ENCODE results near the gene XK.
"Not testable (repeated sequence)": the region's sequence is repeated elsewhere in the genome, so short reads cannot be mapped to it uniquely, and the experiment has no call there.

Gene XK

DNA sequence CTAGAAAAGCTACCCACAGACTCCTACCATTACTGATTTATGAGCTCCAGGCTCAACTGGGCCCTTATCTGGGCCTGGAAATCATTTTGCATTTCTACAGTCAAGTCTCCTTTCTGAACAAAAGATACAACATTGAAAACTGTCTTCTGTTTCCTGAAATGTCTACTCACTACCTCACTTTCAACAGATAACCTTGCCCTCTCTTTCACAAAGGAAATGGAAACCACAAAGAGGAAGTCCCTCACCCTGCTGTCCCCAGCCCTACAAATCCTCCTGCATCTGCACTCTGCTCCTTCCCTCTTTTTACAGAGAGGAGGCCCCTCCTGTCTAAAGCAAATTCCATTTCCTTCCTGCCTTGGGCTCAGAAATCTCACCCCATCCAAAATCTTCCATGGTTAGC, 69.4 kb downstream of the XK start:
- no peak for DNase-seq (ENCODE audit: low read depth)

- no peak for DNase-seq (ENCODE audit: low read depth)
These were observed 71.5 kb downstream of the XK start for GRCh38 chrX:37757082-37757481.

- DNase-seq (ENCODE audit: low read depth) = no peak
These were observed 73.8 kb downstream of the XK start for GRCh38 chrX:37759351-37759750.

DNA sequence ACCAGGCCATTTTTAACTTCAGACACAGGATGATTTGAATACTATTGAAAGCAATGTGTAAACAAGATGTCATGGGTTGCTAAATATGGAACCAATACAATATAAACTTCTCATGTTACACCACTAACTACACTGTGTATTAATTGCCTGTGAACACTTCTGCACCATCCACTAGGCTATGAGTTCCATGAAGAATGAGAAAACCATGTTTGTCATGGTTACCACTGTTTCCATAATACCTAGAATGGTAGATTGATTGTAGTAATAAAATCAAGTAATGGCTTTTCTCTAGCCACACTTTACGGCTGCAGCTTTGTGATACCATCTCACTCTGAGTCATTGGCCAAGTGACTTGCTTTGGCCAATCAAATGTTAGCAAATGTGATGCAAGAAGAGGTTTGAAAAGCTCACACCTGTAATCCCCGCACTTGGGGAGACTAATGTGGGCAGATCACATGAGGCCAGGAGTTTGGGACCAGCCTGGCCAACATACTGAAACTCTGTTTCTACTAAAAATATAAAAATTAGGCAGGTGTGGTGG, 74.4 kb downstream of the XK start:
- no peak for DNase-seq (ENCODE audit: low read depth)

DNA sequence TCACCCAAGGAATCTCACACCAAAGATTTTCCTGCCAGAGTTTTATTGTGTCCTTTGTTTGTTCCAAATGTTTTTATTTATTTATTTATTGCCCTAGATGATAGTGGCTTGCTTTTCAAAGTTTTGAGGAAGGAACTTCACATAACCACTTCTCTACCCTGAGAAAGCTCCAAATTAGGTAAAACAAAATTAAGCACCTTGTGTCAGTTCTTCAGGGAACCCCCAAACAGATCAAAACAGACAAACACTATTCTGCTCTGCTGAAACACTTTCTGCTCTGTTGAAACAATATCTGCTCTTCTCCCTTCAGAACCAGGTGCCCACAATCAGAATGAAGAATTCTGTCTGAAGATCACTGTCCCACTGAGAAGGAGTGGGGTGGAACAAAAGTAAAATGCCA, 77.8 kb downstream of the XK start:
- DNase-seq (ENCODE audit: low read depth) = no peak

DNA sequence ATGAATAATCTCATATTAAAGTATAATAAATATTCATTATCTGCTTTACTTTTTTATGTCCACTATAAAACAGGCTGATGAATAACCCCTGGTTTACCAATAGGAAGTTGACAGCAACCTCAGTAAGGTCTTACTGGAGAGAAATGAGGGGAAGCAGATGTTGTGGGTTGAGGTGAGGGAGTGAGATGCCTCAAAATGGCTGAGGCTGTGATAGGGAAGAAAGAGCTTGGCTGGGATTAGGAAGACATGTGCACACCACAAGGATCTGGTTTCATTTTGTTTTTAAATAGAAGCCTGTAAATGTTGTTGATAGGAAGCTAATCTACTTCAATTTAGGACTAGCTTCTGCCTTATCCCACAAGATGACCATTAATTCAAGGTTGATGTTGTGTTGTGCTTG, 79.9 kb downstream of the XK start:
- DNase-seq (ENCODE audit: low read depth) = no peak

- no peak for DNase-seq (ENCODE audit: low read depth)
These were observed 81.8 kb downstream of the XK start for GRCh38 chrX:37767430-37767829.

GRCh38 chrX:37768866-37769265, 83.3 kb downstream of the XK start:
- DNase-seq (ENCODE audit: low read depth) = not testable (repeated sequence)

DNA sequence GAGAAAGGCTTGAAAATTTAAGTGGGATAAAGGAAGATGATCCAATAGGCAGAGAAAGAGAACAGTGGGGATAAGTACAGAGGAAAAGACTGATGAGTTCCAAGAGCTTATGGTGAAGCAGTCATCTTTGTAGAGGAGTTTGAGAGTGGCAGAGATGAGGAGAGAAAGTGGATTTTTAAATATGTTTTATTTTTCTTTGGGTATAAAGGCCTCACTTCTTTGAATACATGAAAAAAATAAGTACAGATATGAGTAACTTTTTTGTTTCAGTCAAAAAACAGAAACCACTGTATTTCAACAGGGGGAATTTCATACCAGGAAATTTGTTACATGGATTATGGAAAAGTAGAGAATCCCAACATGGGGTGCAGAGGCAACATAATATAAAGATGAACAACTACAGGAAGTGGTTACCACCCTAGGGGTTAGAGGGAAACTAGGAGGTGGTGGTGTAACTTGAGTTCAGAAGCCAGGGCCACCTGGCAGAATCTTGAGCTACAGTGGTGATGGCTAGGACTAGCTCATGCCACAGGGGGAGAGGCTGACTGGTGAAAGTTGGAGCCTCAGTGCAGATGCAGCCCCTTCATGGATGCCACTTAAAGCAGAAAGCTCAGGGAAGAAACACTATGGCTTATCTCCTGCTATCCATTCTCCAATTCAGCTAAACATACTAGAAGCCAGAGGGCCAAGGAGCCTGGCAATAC, 90.8 kb downstream of the XK start:
- no peak for DNase-seq (ENCODE audit: low read depth)

DNA sequence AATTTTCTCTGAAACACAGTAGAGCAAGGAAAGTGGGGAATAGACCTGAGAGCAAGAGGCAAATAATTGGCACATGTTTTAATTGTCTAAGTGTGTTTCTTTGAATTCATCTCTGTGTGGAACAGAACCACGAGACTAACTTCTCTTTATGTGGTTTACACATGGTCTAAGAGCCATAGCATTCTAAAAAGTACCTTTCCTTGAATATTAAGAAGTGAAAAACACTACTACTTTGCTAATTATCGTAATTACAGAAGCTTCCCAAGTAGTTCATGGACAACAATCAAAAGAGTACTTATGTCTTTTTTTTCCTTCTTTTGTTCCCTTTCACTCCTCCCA, 91.4 kb downstream of the XK start:
- no peak for DNase-seq (ENCODE audit: low read depth)

DNA sequence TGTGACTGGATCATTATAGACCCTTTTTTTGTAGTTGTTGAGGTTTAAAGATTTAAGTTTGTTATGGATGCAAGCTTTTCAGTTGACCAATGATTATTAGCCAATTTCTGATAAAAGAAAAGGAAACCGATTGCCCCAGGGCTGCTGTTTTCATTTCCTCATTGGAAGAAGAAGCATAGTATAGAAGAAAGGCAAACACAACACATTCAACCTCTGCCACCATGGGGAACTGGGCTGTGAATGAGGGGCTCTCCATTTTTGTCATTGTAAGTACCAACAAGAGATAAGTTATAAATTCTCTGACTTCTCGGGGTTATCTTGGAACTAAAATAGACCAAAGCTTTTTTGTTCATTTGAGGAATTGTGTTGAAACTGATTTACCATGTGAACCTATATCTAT, 94.3 kb downstream of the XK start, which contains the start of gene CYBB:
TSS of gene CYBB (plus strand) at position 203 of the 400 bp plus-strand sequence. CDS start at position 222, 19 bp downstream.
- no peak for DNase-seq (ENCODE audit: low read depth)

- no peak for DNase-seq (ENCODE audit: low read depth)
These were observed 95.5 kb downstream of the XK start for GRCh38 chrX:37781081-37781480.

All from stimulated activated CD8-positive, alpha-beta memory T cell treated with anti-CD3 and anti-CD28 coated beads, Interleukin-7, amount 100 ng/mL, for 24 hours (primary cell).